HG03108 (cell line): ENCODE results near the gene SERGEF.

Experiments
- ATAC-seq: cut with Tn5 transposase; IDR thresholded peaks from one replicate; pipeline ENCODE4 v1.9.1; 2021; ENCODE audit warnings: moderate library complexity; ENCODE audit not compliant: unreplicated experiment

Gene SERGEF

GRCh38 chr11:18012906-18013781 lies at the start of gene SERGEF:
TSS of gene SERGEF (minus strand) at chr11:18013047. CDS start at chr11:18013010, 37 bp downstream.
- ATAC-seq = peak; percentile 96

GRCh38 chr11:18061351-18061750 lies 48.5 kb upstream of the SERGEF start:
- ATAC-seq = no peak

GRCh38 chr11:18056561-18057181 lies 43.8 kb upstream of the SERGEF start:
- no peak for ATAC-seq

DNA sequence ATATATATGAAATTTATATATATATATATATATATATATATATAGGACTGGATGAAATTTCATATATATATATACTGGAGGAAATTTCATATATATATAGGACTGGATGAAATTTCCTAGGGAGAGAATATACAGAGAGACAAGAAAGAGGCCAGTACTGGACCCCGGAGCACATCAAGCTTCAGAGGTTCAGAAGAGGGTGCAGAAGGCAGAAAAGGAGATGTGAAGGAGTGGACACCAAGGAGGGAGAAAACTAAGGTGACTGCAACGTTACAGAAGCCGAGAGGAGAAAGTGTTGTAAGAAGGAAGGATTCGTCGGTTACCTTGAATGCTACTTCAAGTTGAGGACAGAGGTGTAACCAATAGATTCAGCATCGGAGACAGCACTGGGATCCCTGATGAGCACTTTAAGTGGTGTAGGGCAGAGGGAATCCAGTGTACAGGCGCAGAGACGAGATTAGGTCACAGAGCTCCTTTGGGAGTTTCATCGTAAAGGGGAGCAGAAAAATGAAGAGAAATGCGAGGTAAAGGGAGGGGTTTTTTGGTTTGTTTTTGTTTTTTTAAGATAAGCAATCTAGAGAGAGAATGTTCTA lies 41.8 kb upstream of the SERGEF start:
- no peak for ATAC-seq

DNA sequence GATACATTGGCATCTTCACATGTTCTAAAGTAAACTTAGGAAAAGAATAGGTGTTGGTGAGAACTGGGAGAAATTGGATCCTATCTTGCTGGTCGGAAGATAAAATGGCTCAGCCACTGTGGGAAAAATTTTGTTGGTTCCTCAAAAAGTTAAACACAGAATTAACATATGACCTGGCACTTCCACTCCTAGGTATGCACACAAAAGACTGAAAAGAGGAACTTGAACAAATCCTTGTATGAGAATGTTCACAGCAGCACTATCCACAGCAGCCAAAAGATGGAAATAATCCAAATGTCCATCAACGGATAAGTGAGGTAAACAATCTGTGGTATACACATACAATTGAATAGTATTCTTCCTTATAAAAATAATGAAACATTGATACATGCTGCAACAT lies 38.0 kb upstream of the SERGEF start:
- ATAC-seq = no peak

- no peak for ATAC-seq
These were observed 33.4 kb upstream of the SERGEF start, which contains the start of gene TPH1 for GRCh38 chr11:18046116-18046777. TSS of gene TPH1 (minus strand) at chr11:18046269. CDS start at chr11:18040762, 5,507 bp downstream.

GRCh38 chr11:18036456-18036855 lies 23.6 kb upstream of the SERGEF start:
- no peak for ATAC-seq

DNA sequence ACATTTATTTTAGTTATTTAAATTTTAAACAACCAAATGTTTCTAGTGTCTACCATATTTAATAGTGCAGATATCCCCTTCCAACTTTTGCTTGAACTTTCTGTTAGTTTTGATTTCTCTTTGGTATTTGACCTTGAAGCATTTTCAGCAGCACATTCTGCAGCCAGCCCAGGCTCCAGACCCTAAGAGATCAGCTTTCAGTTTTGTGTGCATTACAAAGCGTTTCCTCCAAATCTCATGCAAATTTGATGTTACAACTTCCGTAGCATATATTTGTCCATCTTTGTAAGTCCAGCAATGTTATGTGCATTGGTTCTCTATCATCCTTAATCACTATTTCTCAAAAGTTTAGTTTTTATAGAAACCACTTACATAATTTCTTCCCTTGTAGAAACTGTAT lies 14.6 kb upstream of the SERGEF start:
- no peak for ATAC-seq

DNA sequence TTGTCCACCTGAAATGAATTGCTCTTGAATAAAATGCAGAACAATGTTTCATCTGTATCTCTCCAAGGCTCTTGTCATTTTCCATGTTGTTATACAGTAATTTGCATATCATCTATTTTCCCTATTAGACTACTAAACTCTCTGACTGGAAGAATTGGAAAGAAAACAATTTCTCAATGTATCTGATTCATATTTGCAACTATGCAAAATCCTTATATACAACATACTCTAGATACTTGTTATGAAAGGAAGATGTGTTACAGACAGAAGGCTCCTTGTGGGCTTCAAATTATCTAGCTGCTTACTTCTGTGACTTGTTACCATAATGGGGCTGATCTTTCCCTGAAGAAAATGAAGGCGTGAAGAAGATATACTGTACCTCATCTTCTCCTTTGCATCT lies 9.6 kb upstream of the SERGEF start:
- no peak for ATAC-seq

DNA sequence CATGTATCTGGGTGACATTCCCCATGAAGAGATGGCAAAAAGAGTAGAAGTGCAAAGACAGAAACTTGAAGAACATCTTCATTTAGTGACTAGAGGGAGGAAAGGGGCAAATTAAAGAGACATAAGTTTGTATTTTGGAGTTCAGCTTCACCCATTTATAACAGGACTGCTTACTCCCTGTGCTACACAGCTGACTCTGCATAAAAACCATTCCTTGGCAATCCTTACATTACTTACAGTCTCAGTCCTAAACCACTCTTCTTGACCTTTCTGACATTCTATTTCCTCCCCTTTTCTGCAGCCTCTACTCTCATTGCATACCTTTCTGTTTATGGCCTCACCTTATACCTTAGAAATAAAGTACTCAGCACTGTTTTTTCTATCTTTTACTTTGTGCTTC lies 6.8 kb upstream of the SERGEF start:
- ATAC-seq = no peak

GRCh38 chr11:18016789-18017188 lies 3.9 kb upstream of the SERGEF start:
- ATAC-seq = no peak

GRCh38 chr11:18014876-18015275 lies 2.0 kb upstream of the SERGEF start:
- ATAC-seq = no peak

GRCh38 chr11:18013790-18014507 lies 1.1 kb upstream of the SERGEF start:
- ATAC-seq = no peak

DNA sequence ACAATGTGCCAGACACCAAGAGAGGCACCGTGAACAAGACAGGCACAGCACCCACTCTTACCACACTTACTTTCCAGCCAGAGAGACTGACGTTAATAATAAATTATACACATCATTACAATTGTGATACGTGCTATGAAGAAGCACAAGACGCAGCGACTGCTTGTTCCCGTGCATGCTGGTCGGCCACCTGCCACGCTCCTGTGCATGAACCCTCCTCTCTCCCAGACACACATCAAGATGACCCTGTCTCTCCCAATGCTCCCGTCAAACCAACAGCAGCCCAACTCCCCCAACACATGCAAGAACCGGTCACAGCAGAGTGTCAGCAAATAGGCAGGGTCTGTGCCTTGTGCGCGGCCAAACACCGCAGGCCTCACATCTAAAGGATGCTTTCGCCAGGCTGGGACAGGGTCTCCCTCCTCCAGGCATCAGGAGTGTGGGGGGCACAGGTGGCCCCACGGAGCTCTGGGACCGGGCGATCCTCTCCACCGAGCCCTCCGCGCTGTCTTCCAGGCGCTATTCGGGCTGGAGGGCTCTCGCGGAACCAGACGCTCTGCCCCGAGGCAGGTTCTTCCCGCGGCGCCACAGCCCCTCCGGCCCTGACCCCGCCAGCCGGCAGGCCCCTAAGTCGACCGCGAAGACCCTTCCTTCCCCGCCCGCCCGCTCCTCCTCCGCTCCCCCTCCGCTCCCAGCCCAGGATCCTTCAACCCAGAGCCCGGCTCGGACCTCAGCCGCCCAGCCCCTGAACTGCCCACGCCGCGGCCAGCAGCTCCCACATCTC lies 533 bp downstream of the SERGEF start:
- ATAC-seq = no peak

GRCh38 chr11:18011633-18012032 lies 1.2 kb downstream of the SERGEF start:
- ATAC-seq = no peak

GRCh38 chr11:18010977-18011586 lies 1.8 kb downstream of the SERGEF start:
- no peak for ATAC-seq

GRCh38 chr11:18010121-18010670 lies 2.7 kb downstream of the SERGEF start:
- no peak for ATAC-seq

GRCh38 chr11:18005376-18006129 lies 7.3 kb downstream of the SERGEF start:
- no peak for ATAC-seq
